ES-I3 (cell line): ENCODE results near the gene KCNE2.
"Not testable (repeated sequence)": the region's sequence is repeated elsewhere in the genome, so short reads cannot be mapped to it uniquely, and the experiment has no call there.

Source experiments
- H3K36me3 ChIP-seq: 2 replicates; pipeline ENCODE4 v1.6.1; 2013; ENCODE audit warnings: mild to moderate bottlenecking, low read length, control low read depth, moderate library complexity; ENCODE audit not compliant: insufficient read depth
- H3K4me1 ChIP-seq: 2 replicates; pipeline ENCODE4 v1.6.1; 2013; ENCODE audit warnings: mild to moderate bottlenecking, control low read depth, low read length; ENCODE audit not compliant: insufficient read depth
- H3K9ac ChIP-seq: 2 replicates; pipeline ENCODE4 v1.6.1; 2013; ENCODE audit warnings: low read depth, mild to moderate bottlenecking, low read length, moderate library complexity
- H3K9me3 ChIP-seq: 2 replicates; pipeline ENCODE4 v1.6.1; 2013; ENCODE audit warnings: mild to moderate bottlenecking, low read length, moderate library complexity; ENCODE audit not compliant: control insufficient read depth, insufficient read depth

Gene KCNE2

GRCh38 chr21:34364921-34365320, 1.1 kb downstream of the KCNE2 start:
- Histone ChIP-seq H3K4me1 (peaks cover 11% of the 10 kb centered on the region; the same call in 1 of the 2 replicates), H3K9ac (no peak overlapping the region), H3K36me3 (no peaks in the 10 kb centered on the region), H3K9me3 (no peaks in the 10 kb centered on the region)

- Histone ChIP-seq H3K36me3 (no peaks in the 10 kb centered on the region), H3K4me1 (peaks cover 11% of the 10 kb centered on the region; the same call in 1 of the 2 replicates), H3K9me3 (no peaks in the 10 kb centered on the region), H3K9ac (no peak overlapping the region)
These were observed 2.0 kb downstream of the KCNE2 start for GRCh38 chr21:34365809-34366208.

DNA sequence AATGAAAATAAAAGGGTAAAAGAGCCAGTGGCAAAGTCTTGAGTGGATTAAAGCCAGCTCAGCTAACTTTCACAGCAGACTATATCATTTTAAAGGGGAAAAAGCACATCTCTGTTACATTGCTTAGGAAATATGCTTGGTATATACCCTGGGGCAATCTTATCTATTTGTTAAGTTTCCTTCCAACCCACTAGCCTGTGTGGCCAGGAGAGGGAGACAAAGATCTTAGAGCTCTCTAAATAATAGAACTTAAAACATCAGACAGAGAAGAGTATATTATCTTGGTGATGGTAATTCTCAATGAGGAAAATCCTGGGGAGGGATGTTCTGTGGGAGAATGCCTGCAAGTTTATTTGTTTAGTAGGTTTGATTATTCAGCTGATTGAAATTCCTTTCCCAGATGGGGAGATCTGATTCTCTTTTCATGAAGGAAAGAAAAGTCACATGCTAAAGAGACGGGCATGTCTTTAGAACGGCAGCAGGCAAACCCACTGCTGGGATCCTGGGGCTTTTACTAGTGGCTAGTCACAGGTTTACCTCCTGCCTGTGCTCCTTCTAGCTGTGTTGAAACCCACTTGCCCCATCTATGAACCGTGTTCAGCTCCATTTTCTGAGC, 3.6 kb downstream of the KCNE2 start:
- Histone ChIP-seq H3K9ac (no peak overlapping the region), H3K4me1 (peaks cover 11% of the 10 kb centered on the region; the same call in 1 of the 2 replicates), H3K36me3 (no peaks in the 10 kb centered on the region), H3K9me3 (no peaks in the 10 kb centered on the region)

- Histone ChIP-seq H3K36me3 (no peaks in the 10 kb centered on the region), H3K4me1 (peaks cover 20% of the 10 kb centered on the region), H3K9ac (no peak overlapping the region), H3K9me3 (no peaks in the 10 kb centered on the region)
These were observed 5.9 kb downstream of the KCNE2 start for GRCh38 chr21:34369741-34370140.

DNA sequence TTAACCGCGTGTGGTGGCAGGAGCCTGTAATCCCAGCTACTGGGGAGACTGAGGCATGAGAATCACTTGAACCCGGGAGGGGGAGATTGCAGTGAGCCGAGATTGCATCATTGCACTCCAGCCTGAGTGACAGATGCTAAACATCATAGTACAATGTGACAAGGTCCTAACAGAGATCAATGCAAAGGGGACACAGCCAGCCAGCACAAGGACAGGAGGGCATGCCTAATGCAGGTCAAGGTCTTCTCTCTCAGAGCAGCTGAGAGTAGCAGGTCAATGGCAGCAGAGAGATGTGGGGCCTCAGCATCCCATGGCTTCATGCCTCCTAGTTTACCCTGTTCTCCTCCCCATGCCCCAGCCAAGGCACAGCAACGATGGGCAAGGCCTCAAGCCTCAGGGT, 8.5 kb downstream of the KCNE2 start:
- no peak overlapping the region for H3K9ac ChIP-seq
- H3K9me3 ChIP-seq, result no peaks in the 10 kb centered on the region
- H3K4me1 ChIP-seq, result peaks cover 15% of the 10 kb centered on the region
- H3K36me3 ChIP-seq, result no peaks in the 10 kb centered on the region

DNA sequence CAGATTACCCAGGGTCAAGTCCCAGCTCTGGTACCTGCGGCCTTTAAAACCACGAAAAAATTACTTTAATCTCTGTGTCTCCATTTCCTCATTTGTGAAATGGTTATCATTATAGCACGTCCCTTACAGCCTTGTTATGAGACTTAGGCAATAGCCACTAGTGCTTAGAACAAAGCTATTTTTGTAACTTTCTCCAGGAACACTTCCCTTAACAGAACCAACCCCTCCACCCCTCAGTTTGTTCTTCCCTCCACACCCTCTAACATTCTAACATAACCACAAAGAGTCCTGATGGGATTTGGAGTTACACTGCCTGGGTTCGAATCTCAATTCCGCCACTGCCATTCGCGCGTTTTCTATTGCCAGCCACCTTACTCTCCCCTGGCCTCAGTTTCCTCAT, 10.7 kb downstream of the KCNE2 start:
- H3K9ac ChIP-seq, result not testable (repeated sequence)

DNA sequence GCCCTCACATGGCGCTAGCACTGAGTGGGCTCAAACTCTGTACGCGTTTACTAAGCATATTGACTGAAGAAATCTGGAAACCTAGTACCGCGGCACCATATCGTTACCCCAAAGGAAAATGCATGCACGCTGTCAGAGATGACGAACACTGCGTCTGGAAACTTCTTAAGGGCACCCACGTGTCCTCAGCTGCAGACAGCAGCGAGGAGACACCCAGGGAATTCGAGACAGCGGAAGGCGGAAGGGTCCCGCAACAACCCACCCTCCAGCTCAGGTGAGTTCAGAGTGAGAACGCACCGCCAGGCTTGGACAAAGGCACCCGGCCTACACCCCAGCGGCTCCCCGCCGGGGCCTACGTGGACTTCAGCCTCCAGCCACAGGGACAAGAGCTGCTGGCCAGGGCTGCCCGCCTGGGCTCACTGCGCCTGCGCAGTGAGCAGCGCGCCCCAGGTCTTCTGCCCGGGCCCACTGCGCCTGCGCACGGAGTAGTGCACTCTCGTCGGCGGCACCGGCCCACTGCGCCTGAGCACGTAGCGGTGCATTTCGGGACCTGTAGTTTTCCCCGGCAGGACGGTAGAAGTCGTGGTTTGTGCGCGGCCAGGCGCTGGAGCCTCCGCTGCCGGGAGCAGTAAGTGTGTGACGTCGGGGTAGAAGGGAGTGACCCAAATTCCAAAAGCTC, 11.3 kb downstream of the KCNE2 start, which contains the start of gene SMIM11:
SMIM11 (plus strand) TSS at position 568 of the 679 bp plus-strand sequence. CDS start 3,998 bp downstream, outside the sequence.
- not testable (repeated sequence) for H3K9ac ChIP-seq, H3K9me3 ChIP-seq, H3K4me1 ChIP-seq, H3K36me3 ChIP-seq

More for the DNA sequence above, 10.7 kb downstream of the KCNE2 start:
- not testable (repeated sequence) for H3K9me3 ChIP-seq, H3K36me3 ChIP-seq, H3K4me1 ChIP-seq

DNA sequence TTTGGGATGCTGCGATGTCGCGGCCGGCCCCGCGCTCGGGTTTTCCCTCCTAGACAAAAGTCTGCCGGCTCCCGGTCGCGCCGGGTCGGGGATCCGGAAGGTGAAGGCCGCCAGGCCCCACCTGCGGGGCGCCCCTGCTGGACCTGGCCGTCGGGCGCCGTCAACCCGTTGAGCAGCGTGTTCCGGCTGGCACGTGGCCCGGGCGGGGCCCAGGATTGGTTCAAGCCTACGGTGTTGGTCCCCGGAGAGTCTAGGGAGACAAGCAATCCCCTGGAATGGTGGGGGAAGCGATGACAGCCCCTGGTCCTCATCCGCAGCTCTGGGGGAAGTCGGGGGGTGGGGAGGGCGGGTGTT, 11.8 kb downstream of the KCNE2 start:
- not testable (repeated sequence) for H3K9ac ChIP-seq, H3K36me3 ChIP-seq, H3K4me1 ChIP-seq, H3K9me3 ChIP-seq

- H3K9ac ChIP-seq, H3K36me3 ChIP-seq, H3K4me1 ChIP-seq, H3K9me3 ChIP-seq: not testable (repeated sequence)
These were observed 19.3 kb downstream of the KCNE2 start for GRCh38 chr21:34383138-34383537.

- H3K4me1 ChIP-seq, H3K36me3 ChIP-seq, H3K9me3 ChIP-seq, H3K9ac ChIP-seq: not testable (repeated sequence)
These were observed 20.1 kb downstream of the KCNE2 start for GRCh38 chr21:34383724-34384415.

GRCh38 chr21:34400522-34400921, 36.7 kb downstream of the KCNE2 start:
- H3K9ac ChIP-seq, H3K9me3 ChIP-seq, H3K4me1 ChIP-seq, H3K36me3 ChIP-seq: not testable (repeated sequence)

GRCh38 chr21:34404742-34405141, 40.9 kb downstream of the KCNE2 start:
- H3K4me1 ChIP-seq, H3K36me3 ChIP-seq, H3K9ac ChIP-seq, H3K9me3 ChIP-seq: not testable (repeated sequence)

- not testable (repeated sequence) for H3K9me3 ChIP-seq, H3K36me3 ChIP-seq
These were observed 41.9 kb downstream of the KCNE2 start for GRCh38 chr21:34405686-34406085.

GRCh38 chr21:34406102-34406501, 42.3 kb downstream of the KCNE2 start:
- not testable (repeated sequence) for H3K9ac ChIP-seq, H3K36me3 ChIP-seq, H3K4me1 ChIP-seq, H3K9me3 ChIP-seq

More at GRCh38 chr21:34405686-34406085, 41.9 kb downstream of the KCNE2 start:
- not testable (repeated sequence) for H3K9ac ChIP-seq, H3K4me1 ChIP-seq

DNA sequence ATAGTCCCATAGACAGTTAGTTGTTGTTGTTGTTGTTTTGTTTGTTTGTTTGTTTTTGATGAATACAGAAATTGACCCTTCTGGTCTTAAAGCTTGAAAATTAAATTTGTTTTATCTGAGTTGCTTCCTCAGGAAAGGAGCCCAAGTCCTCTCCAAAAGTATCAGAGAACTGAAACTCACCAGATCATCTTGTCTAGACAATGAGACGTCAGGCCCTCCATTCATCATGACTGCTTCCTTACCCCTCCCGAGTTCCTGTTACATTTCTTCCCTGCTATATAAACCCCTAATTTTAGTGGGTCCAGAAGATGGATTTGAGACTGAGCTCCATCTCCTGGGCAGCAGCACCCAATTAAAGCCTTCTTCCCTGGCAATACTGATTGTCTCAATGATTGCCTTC, 42.9 kb downstream of the KCNE2 start:
- not testable (repeated sequence) for H3K4me1 ChIP-seq, H3K9me3 ChIP-seq, H3K9ac ChIP-seq, H3K36me3 ChIP-seq
